ENCODE measurements around the gene CCDC141. TPM values are rescaled to one million over a fixed set of nuclear protein-coding genes. Genes with fewer than 3 reads are reported as not detected.
"Not testable (repeated sequence)": the region's sequence is repeated elsewhere in the genome, so short reads cannot be mapped to it uniquely, and the experiment has no call there.

The CCDC141 gene
- total RNA-seq, 2 experiments from 2014 or later, result 30.6 to 31.5 TPM

GRCh38 chr2:179049203-179049545, 763 bp downstream of the CCDC141 start:
- ATAC-seq (ENCODE audit: poor library complexity) (peak; percentile 63), DNase-seq (peak in 5 of 14 experiments; percentile 4 to 30 (median 26))
- H3K9me3 Mint-ChIP-seq, result no peaks in the 10 kb centered on the region
- no peak for TF ChIP-seq CTCF (IDR thresholded peaks at IDR 0.05)
- H3K36me3 Mint-ChIP-seq (ENCODE audit: low read depth), result peaks cover 26% of the 10 kb centered on the region
- ChIA-PET POLR2A (interaction anchor here (0.8 to 3.0 kb wide), 7 partner anchors 9 to 122 kb away, joined by 3 to 52 read pairs (median 4); no protein-coding TSS in a partner anchor), CTCF (interaction anchor here (1.5 kb wide), 1 partner anchor 29 kb away, joined by 5 read pairs; no protein-coding TSS in a partner anchor)
- H3K27ac Mint-ChIP-seq, result peak overlapping the region; percentile 90
- Histone ChIP-seq H3K36me3 (ENCODE audit: insufficient read depth, low read length) (no peaks in the 10 kb centered on the region), H3K4me1 (ENCODE audit: insufficient read depth, low read length) (no peaks in the 10 kb centered on the region), H3K27me3 (ENCODE audit: control insufficient read depth in 1 of 2, insufficient read depth in 2 of 2, low read length in 2 of 2) (no peaks in the 10 kb centered on the region), H3K4me3 (ENCODE audit: low read length) (peak overlapping the region; percentile 61), H3K27ac (ENCODE audit: low read depth in 1 of 2, low read length in 2 of 2) (peak overlapping the region; percentile 63 to 71), H3K9me3 (ENCODE audit: control insufficient read depth in 1 of 2, insufficient read depth in 1 of 2, low read length in 2 of 2) (no peaks in the 10 kb centered on the region)
- peaks cover 64% of the 10 kb centered on the region for H3K4me1 Mint-ChIP-seq (ENCODE audit: low read depth)
- intact Hi-C loops (cut with DNase I, micrococcal nuclease), result loop anchor here in 1 of 2 experiments (2.0 kb wide), 1 partner anchor 16 kb away; no protein-coding TSS in a partner anchor
- H3K27me3 Mint-ChIP-seq, result no peaks in the 10 kb centered on the region
- peak overlapping the region; percentile 90 for H3K4me3 Mint-ChIP-seq

GRCh38 chr2:179048099-179048498, 1.8 kb downstream of the CCDC141 start:
- intact Hi-C loops (cut with DNase I, micrococcal nuclease), result loop anchor here in 1 of 2 experiments (2.0 kb wide), 1 partner anchor 15 kb away; no protein-coding TSS in a partner anchor
- Mint-ChIP-seq H3K36me3 (ENCODE audit: low read depth) (peaks cover 36% of the 10 kb centered on the region), H3K27ac (peak overlapping the region; percentile 90), H3K27me3 (no peaks in the 10 kb centered on the region), H3K4me3 (peak overlapping the region; percentile 90), H3K4me1 (ENCODE audit: low read depth) (peaks cover 75% of the 10 kb centered on the region), H3K9me3 (no peaks in the 10 kb centered on the region)
- Histone ChIP-seq H3K36me3 (ENCODE audit: insufficient read depth, low read length) (no peaks in the 10 kb centered on the region), H3K4me3 (ENCODE audit: low read length) (peak overlapping the region; percentile 61), H3K27me3 (ENCODE audit: control insufficient read depth in 1 of 2, insufficient read depth in 2 of 2, low read length in 2 of 2) (no peaks in the 10 kb centered on the region), H3K9me3 (ENCODE audit: control insufficient read depth in 1 of 2, insufficient read depth in 1 of 2, low read length in 2 of 2) (no peaks in the 10 kb centered on the region), H3K4me1 (ENCODE audit: insufficient read depth, low read length) (no peaks in the 10 kb centered on the region), H3K27ac (ENCODE audit: low read depth in 1 of 2, low read length in 2 of 2) (no peak overlapping the region)
- DNase-seq (no peak), ATAC-seq (ENCODE audit: poor library complexity) (no peak)
- no peak for TF ChIP-seq CTCF (IDR thresholded peaks at IDR 0.05)
- ChIA-PET CTCF (no interaction called here), POLR2A (no interaction called here)

GRCh38 chr2:179045602-179046001, 4.3 kb downstream of the CCDC141 start:
- CTCF ChIA-PET; H3K27ac Mint-ChIP-seq; H3K36me3 ChIP-seq (ENCODE audit: insufficient read depth, low read length); intact Hi-C loops (cut with DNase I, micrococcal nuclease); H3K4me3 Mint-ChIP-seq; H3K27me3 Mint-ChIP-seq; H3K27ac ChIP-seq (ENCODE audit: low read depth in 1 of 2, low read length in 2 of 2); ATAC-seq (ENCODE audit: poor library complexity); H3K9me3 ChIP-seq (ENCODE audit: control insufficient read depth in 1 of 2, insufficient read depth in 1 of 2, low read length in 2 of 2); H3K4me1 ChIP-seq (ENCODE audit: insufficient read depth, low read length); DNase-seq; H3K9me3 Mint-ChIP-seq; H3K4me3 ChIP-seq (ENCODE audit: low read length); H3K27me3 ChIP-seq (ENCODE audit: control insufficient read depth in 1 of 2, insufficient read depth in 2 of 2, low read length in 2 of 2): not testable (repeated sequence)
- peaks cover 61% of the 10 kb centered on the region for H3K36me3 Mint-ChIP-seq (ENCODE audit: low read depth)
- peaks cover 86% of the 10 kb centered on the region for H3K4me1 Mint-ChIP-seq (ENCODE audit: low read depth)
- POLR2A ChIA-PET, result interaction anchor here (1.2 kb wide), 1 partner anchor 14 kb away, joined by 4 read pairs; no protein-coding TSS in a partner anchor

GRCh38 chr2:179044500-179044899, 5.4 kb downstream of the CCDC141 start:
- Mint-ChIP-seq H3K4me1 (ENCODE audit: low read depth) (peaks cover 83% of the 10 kb centered on the region), H3K9me3 (no peaks in the 10 kb centered on the region), H3K27ac (no peak overlapping the region), H3K36me3 (ENCODE audit: low read depth) (peaks cover 71% of the 10 kb centered on the region), H3K27me3 (no peaks in the 10 kb centered on the region), H3K4me3 (no peak overlapping the region)
- no peak for ATAC-seq (ENCODE audit: poor library complexity)
- Histone ChIP-seq H3K9me3 (ENCODE audit: control insufficient read depth in 1 of 2, insufficient read depth in 1 of 2, low read length in 2 of 2) (no peaks in the 10 kb centered on the region), H3K4me1 (ENCODE audit: insufficient read depth, low read length) (no peaks in the 10 kb centered on the region), H3K36me3 (ENCODE audit: insufficient read depth, low read length) (no peaks in the 10 kb centered on the region), H3K4me3 (ENCODE audit: low read length) (no peak overlapping the region), H3K27me3 (ENCODE audit: control insufficient read depth in 1 of 2, insufficient read depth in 2 of 2, low read length in 2 of 2) (no peaks in the 10 kb centered on the region), H3K27ac (ENCODE audit: low read depth in 1 of 2, low read length in 2 of 2) (no peak overlapping the region)
- DNase-seq, result no peak
- intact Hi-C loops (cut with DNase I, micrococcal nuclease), result no loop called here
- CTCF ChIA-PET, result no interaction called here
- no peak for TF ChIP-seq CTCF (IDR thresholded peaks at IDR 0.05)
- POLR2A ChIA-PET, result interaction anchor here (0.6 to 2.3 kb wide), 3 partner anchors 13 to 586 kb away, joined by 3 to 12 read pairs (median 4); no protein-coding TSS in a partner anchor
